K562 (cell line): ENCODE results near the gene TBC1D16.
"Not testable (repeated sequence)": the region's sequence is repeated elsewhere in the genome, so short reads cannot be mapped to it uniquely, and the experiment has no call there.

Source experiments
- SMARCC2 ChIP-seq: fragments of 450-650 bp; IDR thresholded peaks from 2 replicates; pipeline ENCODE4 v1.6.1; 2017; ENCODE audit warnings: antibody characterized with exemption, moderate library complexity, mild to moderate bottlenecking, low read depth
- YY1 ChIP-seq, 3 experiments: IDR thresholded peaks; 2 replicates each; pipeline ENCODE4 v1.6.1; 2011; ENCODE audit warnings: low read length in 2 of 3, mild to moderate bottlenecking in 2 of 3, moderate library complexity in 2 of 3, borderline replicate concordance in 1 of 3, control low read depth in 1 of 3, low read depth in 1 of 3; ENCODE audit not compliant: insufficient read depth in 3 of 3, insufficient replicate concordance in 2 of 3, control insufficient read depth in 1 of 3, insufficient read length in 1 of 3; ENCODE audit errors: extremely low read depth in 1 of 3

DNA sequence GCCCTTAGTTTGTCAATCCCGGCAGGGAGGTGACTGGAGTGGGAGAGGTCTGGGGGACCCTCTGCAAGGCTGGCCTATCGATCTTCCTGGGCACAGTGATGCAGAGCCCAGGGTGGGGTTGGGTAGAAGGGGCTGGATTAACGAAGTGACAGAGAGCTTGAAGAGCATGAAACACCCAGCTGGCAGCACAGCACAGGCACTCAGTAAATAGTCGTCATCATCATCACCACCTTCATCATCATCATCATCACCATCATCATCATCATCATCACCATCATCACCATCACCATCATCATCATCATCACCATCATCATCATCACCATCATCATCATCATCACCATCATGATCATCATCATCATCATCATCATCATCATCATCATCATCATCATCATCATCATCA, 142.2 kb downstream of the TBC1D16 start:
- TF ChIP-seq SMARCC2; YY1 (IDR thresholded peaks at IDR 0.05; ENCODE audit: borderline replicate concordance in 1 of 3, control insufficient read depth in 1 of 3, extremely low read depth in 1 of 3, insufficient read depth in 3 of 3, insufficient read length in 1 of 3, insufficient replicate concordance in 2 of 3, low read depth in 1 of 3, low read length in 2 of 3): not testable (repeated sequence)
